Neural crest cell (in vitro differentiated cells): Measurements from ENCODE around the gene FRMD8. TPM values are rescaled to one million over a fixed set of nuclear protein-coding genes. Genes with fewer than 3 reads are reported as not detected.

Source experiments
- DNase-seq: peaks from one replicate; pipeline ENCODE4 v3.0.0; 2021; ENCODE audit warnings: low read depth, mixed read lengths, low spot score
- H3K27ac Mint-ChIP-seq: one replicate; pipeline ENCODE4 v1.8.0; 2021; ENCODE audit warnings: mild to moderate bottlenecking, mixed read lengths; ENCODE audit not compliant: unreplicated experiment
- H3K27me3 Mint-ChIP-seq: 2 replicates; pipeline ENCODE4 v1.8.0; 2021; ENCODE audit warnings: low read depth, mild to moderate bottlenecking, mixed read lengths
- H3K36me3 Mint-ChIP-seq: 2 replicates; pipeline ENCODE4 v1.8.0; 2021; ENCODE audit warnings: low read depth, mild to moderate bottlenecking, mixed read lengths
- H3K4me1 Mint-ChIP-seq: 2 replicates; pipeline ENCODE4 v1.8.0; 2021; ENCODE audit warnings: mixed read lengths
- H3K4me3 Mint-ChIP-seq: one replicate; pipeline ENCODE4 v1.8.0; 2021; ENCODE audit warnings: mild to moderate bottlenecking, mixed read lengths
- H3K9me3 Mint-ChIP-seq: 2 replicates; pipeline ENCODE4 v1.8.0; 2021; ENCODE audit warnings: mixed read lengths
- CTCF ChIP-seq: fragments of 200-600 bp; sonication (generic); conservative IDR thresholded peaks from 2 replicates; pipeline ENCODE4 v1.5.0; 2021; ENCODE audit warnings: antibody characterized with exemption, mild to moderate bottlenecking
- total RNA-seq: library from RNA; stranded (reverse); gene quantifications from 2 replicates; pipeline ENCODE4 v1.2.1, GENCODE V29; 2021

Gene FRMD8
- total RNA-seq, 1 donor from 2014 or later: 29.0 TPM

- no peaks in the 10 kb centered on the region for H3K36me3 Mint-ChIP-seq
- no peak for TF ChIP-seq CTCF
- H3K4me1 Mint-ChIP-seq: no peaks in the 10 kb centered on the region
- no peak overlapping the region for H3K27ac Mint-ChIP-seq
- H3K4me3 Mint-ChIP-seq: no peak overlapping the region
- no peaks in the 10 kb centered on the region for H3K27me3 Mint-ChIP-seq
- DNase-seq: no peak
- no peaks in the 10 kb centered on the region for H3K9me3 Mint-ChIP-seq
These were observed 17.2 kb downstream of the FRMD8 start for GRCh38 chr11:65403607-65404121.

- H3K4me1 Mint-ChIP-seq: no peaks in the 10 kb centered on the region
- H3K27me3 Mint-ChIP-seq: no peaks in the 10 kb centered on the region
These were observed 17.8 kb downstream of the FRMD8 start for GRCh38 chr11:65404210-65404609.

GRCh38 chr11:65404638-65405339, 18.4 kb downstream of the FRMD8 start:
- Mint-ChIP-seq H3K27ac (no peak overlapping the region), H3K4me1 (no peaks in the 10 kb centered on the region), H3K27me3 (no peaks in the 10 kb centered on the region), H3K9me3 (no peaks in the 10 kb centered on the region), H3K4me3 (no peak overlapping the region), H3K36me3 (no peaks in the 10 kb centered on the region)
- TF ChIP-seq CTCF: no peak
- no peak for DNase-seq

More at GRCh38 chr11:65404210-65404609, 17.8 kb downstream of the FRMD8 start:
- Mint-ChIP-seq H3K4me3 (no peak overlapping the region), H3K36me3 (no peaks in the 10 kb centered on the region), H3K9me3 (no peaks in the 10 kb centered on the region), H3K27ac (no peak overlapping the region)
- DNase-seq: no peak
- TF ChIP-seq CTCF: no peak

- H3K9me3 Mint-ChIP-seq: no peaks in the 10 kb centered on the region
- no peaks in the 10 kb centered on the region for H3K27me3 Mint-ChIP-seq
- no peak for DNase-seq
These were observed 24.7 kb downstream of the FRMD8 start for GRCh38 chr11:65410936-65411680.

GRCh38 chr11:65411681-65412070, 25.2 kb downstream of the FRMD8 start:
- Mint-ChIP-seq H3K4me3 (no peak overlapping the region), H3K4me1 (peaks cover 29% of the 10 kb centered on the region), H3K27ac (no peak overlapping the region), H3K9me3 (no peaks in the 10 kb centered on the region), H3K27me3 (no peaks in the 10 kb centered on the region), H3K36me3 (no peaks in the 10 kb centered on the region)
- DNase-seq: no peak
- no peak for TF ChIP-seq CTCF

More at GRCh38 chr11:65410936-65411680, 24.7 kb downstream of the FRMD8 start:
- TF ChIP-seq CTCF: no peak
- Mint-ChIP-seq H3K4me3 (no peak overlapping the region), H3K36me3 (no peaks in the 10 kb centered on the region), H3K4me1 (peaks cover 24% of the 10 kb centered on the region), H3K27ac (no peak overlapping the region)
